IMR-90 (cell line): Measurements from ENCODE around the gene NAE1. TPM values are rescaled to one million over a fixed set of nuclear protein-coding genes. Genes with fewer than 3 reads are reported as not detected.

Experiments used
- ATAC-seq: fragments of 200-7000 bp; cut with Tn5 transposase; 2 replicates; pipeline ENCODE4 v1.9.1; 2020; ENCODE audit warnings: low read depth, mild to moderate bottlenecking, moderate library complexity
- BruUV-seq: library from RNA; stranded (reverse); fragments of 400-500 nt; replicated peaks from 2 replicates; lab custom pipeline; 2021; lab: Mats Ljungman, UMichigan
- CTCF ChIA-PET: fragments of 300-600 bp; formaldehyde crosslinking; extraction: SDS; loops from one replicate; lab custom pipeline; 2021; ENCODE audit warnings: antibody characterized with exemption; lab: Yijun Ruan, JAX
- POLR2A ChIA-PET: fragments of 300-600 bp; sonication (Branson Sonifier 250); formaldehyde crosslinking; loops from one replicate; lab custom pipeline; 2022; ENCODE audit warnings: antibody characterized with exemption; ENCODE audit not compliant: unreplicated experiment; lab: Charles Lee
- DNase-seq: peaks from one replicate; pipeline ENCODE4 v3.0.0; 2013
- H2AFZ ChIP-seq: replicated peaks from 2 replicates; pipeline ENCODE3; 2013; ENCODE audit warnings: low read length, mild to moderate bottlenecking; ENCODE audit not compliant: poor library complexity
- H2AK5ac ChIP-seq: 2 replicates; pipeline ENCODE4 v1.6.1; 2013; ENCODE audit warnings: low read depth, low read length, inconsistent platforms
- H2AK9ac ChIP-seq: replicated peaks from 2 replicates; pipeline ENCODE3; 2013; ENCODE audit warnings: mild to moderate bottlenecking, low read depth, low read length, moderate library complexity; ENCODE audit not compliant: poor library complexity
- H2BK120ac ChIP-seq: 2 replicates; pipeline ENCODE4 v1.6.1; 2013; ENCODE audit warnings: low read depth, low read length, inconsistent platforms
- H2BK15ac ChIP-seq: 3 replicates; pipeline ENCODE4 v1.6.1; 2013; ENCODE audit warnings: low read depth, low read length, inconsistent platforms
- H2BK20ac ChIP-seq: 2 replicates; pipeline ENCODE4 v1.6.1; 2013; ENCODE audit warnings: low read depth, mild to moderate bottlenecking, inconsistent platforms, low read length, moderate library complexity
- H2BK5ac ChIP-seq: 2 replicates; pipeline ENCODE4 v1.6.1; 2013; ENCODE audit warnings: mild to moderate bottlenecking, low read depth, low read length, inconsistent platforms; ENCODE audit not compliant: poor library complexity, severe bottlenecking
- H3K14ac ChIP-seq: replicated peaks from 2 replicates; pipeline ENCODE4 v1.6.1; 2013; ENCODE audit warnings: low read depth, low read length, inconsistent platforms
- H3K18ac ChIP-seq: 2 replicates; pipeline ENCODE4 v1.6.1; 2013; ENCODE audit warnings: low read depth, low read length, control low read depth
- H3K23ac ChIP-seq: 2 replicates; pipeline ENCODE4 v1.6.1; 2013; ENCODE audit warnings: low read depth, low read length, inconsistent platforms
- H3K27ac ChIP-seq: 2 replicates; pipeline ENCODE4 v1.5.1; 2013; ENCODE audit warnings: mild to moderate bottlenecking, control low read depth, low read length; ENCODE audit not compliant: insufficient read depth
- H3K27me3 ChIP-seq: 2 replicates; pipeline ENCODE4 v1.6.1; 2013; ENCODE audit warnings: low read length; ENCODE audit not compliant: control insufficient read depth, insufficient read depth
- H3K36me3 ChIP-seq: 2 replicates; pipeline ENCODE4 v1.6.1; 2013; ENCODE audit warnings: low read length, mixed read lengths; ENCODE audit not compliant: control insufficient read depth, insufficient read depth
- H3K4ac ChIP-seq: 2 replicates; pipeline ENCODE4 v1.6.1; 2013; ENCODE audit warnings: low read depth, low read length, inconsistent platforms
- H3K4me1 ChIP-seq: 2 replicates; pipeline ENCODE4 v1.6.1; 2013; ENCODE audit warnings: low read length, mixed read lengths; ENCODE audit not compliant: control insufficient read depth, insufficient read depth
- H3K4me2 ChIP-seq: 2 replicates; pipeline ENCODE4 v1.6.1; 2013; ENCODE audit warnings: low read depth, mild to moderate bottlenecking, control low read depth, low read length, moderate library complexity
- H3K4me3 ChIP-seq: 2 replicates; pipeline ENCODE4 v1.5.1; 2013; ENCODE audit warnings: low read depth, mild to moderate bottlenecking, control low read depth, low read length, moderate library complexity; ENCODE audit not compliant: insufficient read depth
- H3K56ac ChIP-seq: 2 replicates; pipeline ENCODE4 v1.6.1; 2013; ENCODE audit warnings: low read length, inconsistent platforms; ENCODE audit not compliant: insufficient read depth; ENCODE audit errors: extremely low read depth
- H3K79me1 ChIP-seq, 2 experiments: 2 replicates each; pipeline ENCODE4 v1.6.1; 2013; ENCODE audit warnings: low read length in 2 of 2, inconsistent platforms in 1 of 2, low read depth in 1 of 2
- H3K9ac ChIP-seq: 2 replicates; pipeline ENCODE4 v1.6.1; 2013; ENCODE audit warnings: low read depth, low read length, control low read depth
- H3K9me1 ChIP-seq: 2 replicates; pipeline ENCODE4 v1.6.1; 2013; ENCODE audit warnings: low read length, inconsistent platforms; ENCODE audit not compliant: insufficient read depth
- H3K9me3 ChIP-seq: 2 replicates; pipeline ENCODE4 v1.6.1; 2013; ENCODE audit warnings: low read length; ENCODE audit not compliant: control insufficient read depth, insufficient read depth
- H4K20me1 ChIP-seq: 2 replicates; pipeline ENCODE4 v1.6.1; 2013; ENCODE audit warnings: low read length, inconsistent platforms; ENCODE audit not compliant: insufficient read depth
- H4K5ac ChIP-seq: 2 replicates; pipeline ENCODE4 v1.6.1; 2013; ENCODE audit warnings: mild to moderate bottlenecking, low read depth, low read length, control low read depth
- H4K8ac ChIP-seq, 2 experiments: 2 replicates each; pipeline ENCODE4 v1.6.1; 2013; ENCODE audit warnings: low read depth in 2 of 2, low read length in 2 of 2, control low read depth in 1 of 2, inconsistent platforms in 1 of 2
- H4K91ac ChIP-seq: 2 replicates; pipeline ENCODE4 v1.6.1; 2013; ENCODE audit warnings: low read depth, low read length, inconsistent platforms; ENCODE audit not compliant: insufficient read depth
- NFE2L2 ChIP-seq: fragments of 150-350 bp; IDR thresholded peaks from 2 replicates; pipeline ENCODE4 v1.6.1; 2016; ENCODE audit warnings: low read depth, mild to moderate bottlenecking, low read length
- dilution Hi-C: fragments of 300-500 bp; cut with HindIII; formaldehyde crosslinking; loops from one replicate; pipeline ENCODE4 v1.14.3; 2018; ENCODE audit warnings: low sequenced_read_pairs; ENCODE audit not compliant: unreplicated experiment
- in situ Hi-C: fragments of 300-500 bp; cut with MboI; formaldehyde crosslinking; loops from 3 replicates; pipeline ENCODE4 v1.14.3; 2019; ENCODE audit warnings: low sequenced_read_pairs, inconsistent platforms, mixed read lengths
- intact Hi-C: fragments of 100-400 bp; cut with micrococcal nuclease; formaldehyde crosslinking; loops from 2 replicates; pipeline ENCODE4 v1.10.0; 2022
- polyA plus RNA-seq, 3 experiments: library from polyadenylated mRNA; depleted of rRNA; stranded (reverse); fragments of >200 nt; gene quantifications; 2 replicates each; pipeline ENCODE4 v1.2.3, GENCODE V29; 2012; ENCODE audit warnings: low replicate concordance in 1 of 3
- total RNA-seq: library from RNA; depleted of rRNA; stranded (reverse); fragments of >200 nt; gene quantifications from 2 replicates; pipeline ENCODE4 v1.2.3, GENCODE V29; 2012

Gene NAE1
- total and polyA plus RNA-seq, 2 of the 4 experiments (the other 2 are of a cell fraction) = 33.0 to 36.7 TPM

GRCh38 chr16:66776457-66776856 lies 54.3 kb downstream of the NAE1 start:
- Histone ChIP-seq H3K23ac (no peak overlapping the region), H2BK5ac (no peak overlapping the region), H3K9me1 (no peaks in the 10 kb centered on the region), H3K36me3 (no peaks in the 10 kb centered on the region), H3K27ac (no peak overlapping the region), H2AK5ac (no peak overlapping the region), H3K4ac (no peak overlapping the region), H3K4me1 (0 out of 2 replicates have a peak, but pooled peaks cover 1% of the 10 kb centered on the region), H2BK20ac (no peak overlapping the region), H3K18ac (no peak overlapping the region), H3K4me3 (no peak overlapping the region), H3K9ac (no peak overlapping the region), H4K5ac (no peak overlapping the region), H3K56ac (no peak overlapping the region; the same call in 1 of the 2 replicates), H3K79me1 (no peaks in the 10 kb centered on the region), H2BK120ac (no peak overlapping the region), H4K20me1 (no peaks in the 10 kb centered on the region), H2AFZ (no peak overlapping the region), H3K27me3 (no peaks in the 10 kb centered on the region), H2AK9ac (no peak overlapping the region), H4K91ac (no peak overlapping the region), H4K8ac (no peak overlapping the region), H3K14ac (no peak overlapping the region), H3K9me3 (no peaks in the 10 kb centered on the region), H3K4me2 (no peak overlapping the region), H2BK15ac (no peak overlapping the region)
- no TSS peak for BruUV-seq
- dilution Hi-C loops (no loop called here), in situ Hi-C loops (no loop called here), intact Hi-C loops (no loop called here)
- ChIA-PET CTCF (no interaction called here), POLR2A (interaction anchor here (0.5 kb wide), 1 partner anchor 36 kb away, joined by 4 read pairs; no protein-coding TSS in a partner anchor)
- ATAC-seq (no peak), DNase-seq (no peak)
- TF ChIP-seq NFE2L2 = no peak
